ENCODE results near the gene ILF3.
"Not testable (repeated sequence)": the region's sequence is repeated elsewhere in the genome, so short reads cannot be mapped to it uniquely, and the experiment has no call there.

ILF3 gene

DNA sequence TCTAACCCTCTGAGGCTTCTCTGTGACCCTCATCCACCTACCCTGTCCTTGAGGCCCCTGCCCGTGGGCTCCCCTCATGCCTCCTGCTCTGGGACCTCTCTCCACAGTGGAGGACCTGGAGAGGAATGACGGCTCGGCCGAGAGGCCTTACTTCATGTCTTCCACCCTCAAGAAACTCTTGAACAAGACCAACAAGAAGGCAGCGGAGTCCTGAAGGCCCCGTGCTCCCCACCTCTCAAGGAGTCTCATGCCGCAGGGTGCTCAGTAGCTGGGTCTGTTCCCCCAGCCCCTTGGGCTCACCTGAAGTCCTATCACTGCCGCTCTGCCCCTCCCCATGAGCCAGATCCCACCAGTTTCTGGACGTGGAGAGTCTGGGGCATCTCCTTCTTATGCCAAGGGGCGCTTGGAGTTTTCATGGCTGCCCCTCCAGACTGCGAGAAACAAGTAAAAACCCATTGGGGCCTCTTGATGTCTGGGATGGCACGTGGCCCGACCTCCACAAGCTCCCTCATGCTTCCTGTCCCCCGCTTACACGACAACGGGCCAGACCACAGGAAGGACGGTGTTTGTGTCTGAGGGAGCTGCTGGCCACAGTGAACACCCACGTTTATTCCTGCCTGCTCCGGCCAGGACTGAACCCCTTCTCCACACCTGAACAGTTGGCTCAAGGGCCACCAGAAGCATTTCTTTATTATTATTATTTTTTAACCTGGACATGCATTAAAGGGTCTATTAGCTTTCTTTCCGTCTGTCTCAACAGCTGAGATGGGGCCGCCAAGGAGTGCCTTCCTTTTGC is 10.8 kb upstream of the ILF3 start:
- DNase-seq, result no peak

DNA sequence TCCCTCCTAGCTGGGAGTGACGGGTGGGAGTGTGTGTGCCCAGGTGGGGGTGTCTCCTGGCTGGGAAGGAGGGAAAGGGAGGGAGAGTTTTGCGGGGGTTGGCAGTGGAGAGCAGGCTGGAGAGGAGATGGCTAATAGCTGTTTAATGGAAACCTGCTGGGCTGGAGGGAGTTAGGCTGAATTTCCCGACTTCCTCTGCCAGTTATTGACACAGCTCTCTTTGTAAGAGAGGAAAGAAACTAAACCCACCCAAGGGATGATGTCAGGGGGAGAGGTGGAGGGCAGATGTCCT is 10.2 kb upstream of the ILF3 start:
- no peak for DNase-seq

DNA sequence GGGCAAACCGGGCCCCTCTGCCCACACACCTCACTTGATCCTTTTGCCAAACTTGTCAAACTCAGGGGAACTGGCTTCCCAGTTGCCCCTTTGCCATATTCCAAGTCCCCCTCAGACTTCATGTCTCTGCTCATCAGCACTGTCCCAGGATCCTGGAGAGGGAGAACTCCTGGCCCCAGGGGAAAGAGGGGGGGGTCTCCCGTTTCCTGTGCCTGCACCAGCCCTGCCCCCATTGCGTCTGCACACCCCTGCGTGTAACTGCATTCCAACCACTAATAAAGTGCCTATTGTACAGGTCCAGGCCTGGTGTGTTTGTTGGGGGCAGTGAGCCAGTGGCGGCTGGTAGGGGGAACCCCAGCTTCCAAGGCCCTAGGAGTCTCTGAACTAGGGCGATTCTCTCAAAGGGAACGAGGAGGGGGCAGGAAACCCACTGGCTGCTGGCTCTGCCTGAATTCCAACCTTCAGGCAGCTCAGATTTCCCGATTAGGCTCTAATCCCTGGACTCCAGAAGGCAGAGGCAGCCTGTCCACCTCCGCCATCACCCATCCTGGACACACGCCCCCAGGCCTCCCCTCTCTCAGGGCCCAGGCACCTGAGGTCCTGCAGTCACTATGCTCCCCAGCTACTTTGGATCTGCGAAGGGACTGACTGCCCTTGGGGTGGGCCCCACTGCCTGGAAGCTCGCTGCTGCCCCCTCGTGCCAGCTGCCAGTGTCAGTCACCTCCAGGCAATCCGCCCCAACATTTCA is 9.7 kb upstream of the ILF3 start:
- DNase-seq, result peak; percentile 86

DNA sequence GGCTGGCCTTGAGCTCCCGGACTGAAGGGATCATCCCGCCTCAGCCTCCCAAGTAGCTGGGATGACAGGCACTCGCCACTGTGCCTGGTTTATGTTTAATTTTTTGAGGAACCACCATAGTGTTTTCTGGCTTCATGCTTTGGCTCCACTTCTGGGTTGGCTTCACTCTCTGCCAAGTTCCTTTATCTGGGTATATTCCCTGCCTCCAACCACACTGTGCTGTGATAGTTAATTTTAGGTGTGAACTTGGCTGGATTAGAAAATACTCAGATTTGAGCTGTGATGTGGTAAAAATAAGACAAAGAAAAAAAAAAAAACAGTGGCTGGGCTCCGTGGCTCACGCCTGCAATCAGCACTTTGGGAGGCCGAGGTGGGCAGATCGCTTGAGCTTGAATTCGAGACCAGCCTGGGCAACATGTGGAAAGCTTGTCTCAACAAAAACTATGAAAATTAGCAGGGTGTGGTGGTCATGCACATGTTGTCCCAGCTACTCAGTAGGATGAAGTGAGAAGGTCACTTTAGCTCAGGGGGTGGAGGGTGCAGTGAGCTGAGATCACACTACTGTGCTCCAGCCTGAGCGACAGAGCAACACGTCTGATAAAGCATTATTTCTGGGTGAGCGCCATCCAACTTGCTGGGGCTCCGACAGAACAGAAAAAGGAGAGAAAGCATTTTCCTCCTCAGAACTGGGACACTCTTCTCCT is 7.5 kb upstream of the ILF3 start:
- DNase-seq, result no peak

GRCh38 chr19:10648360-10648759 is 5.8 kb upstream of the ILF3 start:
- no peak for DNase-seq

DNA sequence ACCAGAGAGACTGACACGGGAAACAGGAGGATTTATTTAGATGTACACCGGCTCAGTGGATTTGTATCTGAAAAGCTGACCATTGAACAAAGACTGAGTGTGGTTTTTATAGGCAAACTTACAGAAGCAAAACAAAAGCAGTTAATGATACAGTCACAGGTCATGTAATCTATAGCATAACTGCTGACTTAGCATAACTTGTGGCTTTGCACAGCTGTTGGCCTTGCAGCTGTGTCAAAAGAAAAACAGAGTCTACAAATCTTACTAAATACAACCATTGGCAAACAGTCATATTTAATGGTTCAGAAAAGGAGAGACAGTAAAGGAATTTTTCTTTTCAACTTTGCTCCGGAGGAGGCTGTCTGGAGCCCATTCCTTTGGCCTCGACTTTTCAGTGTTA is 2.3 kb upstream of the ILF3 start:
- no peak for DNase-seq

DNA sequence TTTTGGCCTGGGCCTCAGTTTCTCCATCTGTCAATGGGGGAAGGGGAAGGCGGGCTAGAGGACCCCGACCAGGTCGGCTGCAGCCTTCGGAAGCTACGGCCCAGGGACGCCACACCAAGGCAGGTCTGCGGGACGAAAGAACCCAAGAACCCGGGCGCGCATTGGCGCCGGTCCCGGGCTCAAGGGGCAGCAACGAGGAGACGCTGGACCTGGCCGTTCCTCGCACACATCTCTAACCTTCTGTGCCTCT is 739 bp upstream of the ILF3 start:
- DNase-seq, result no peak

GRCh38 chr19:10654610-10655456 is 687 bp downstream of the ILF3 start:
- DNase-seq, result peak; percentile 75

GRCh38 chr19:10655457-10656312 is 1.5 kb downstream of the ILF3 start:
- DNase-seq, result no peak

DNA sequence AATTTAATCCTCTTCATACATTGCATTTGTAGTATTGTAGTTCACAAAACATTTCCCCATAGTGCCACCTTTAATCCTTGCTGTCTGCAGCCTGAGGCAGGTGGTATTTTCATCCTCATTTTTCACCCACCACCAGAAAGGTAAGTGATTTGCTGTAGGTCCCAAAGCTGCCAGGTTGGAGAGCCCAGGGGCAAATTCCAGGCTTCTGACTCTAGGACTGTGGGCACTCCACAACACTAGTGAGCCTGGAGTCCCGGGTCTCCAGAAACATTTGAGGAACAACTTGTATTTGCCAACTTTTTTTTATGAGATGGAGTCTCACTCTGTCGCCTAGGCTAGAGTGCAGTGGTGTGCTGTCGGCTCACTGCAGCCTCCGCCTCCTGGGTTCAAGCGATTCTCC is 6.2 kb downstream of the ILF3 start:
- no peak for DNase-seq

- DNase-seq, result no peak
These were observed 7.8 kb downstream of the ILF3 start for GRCh38 chr19:10661946-10662345.

DNA sequence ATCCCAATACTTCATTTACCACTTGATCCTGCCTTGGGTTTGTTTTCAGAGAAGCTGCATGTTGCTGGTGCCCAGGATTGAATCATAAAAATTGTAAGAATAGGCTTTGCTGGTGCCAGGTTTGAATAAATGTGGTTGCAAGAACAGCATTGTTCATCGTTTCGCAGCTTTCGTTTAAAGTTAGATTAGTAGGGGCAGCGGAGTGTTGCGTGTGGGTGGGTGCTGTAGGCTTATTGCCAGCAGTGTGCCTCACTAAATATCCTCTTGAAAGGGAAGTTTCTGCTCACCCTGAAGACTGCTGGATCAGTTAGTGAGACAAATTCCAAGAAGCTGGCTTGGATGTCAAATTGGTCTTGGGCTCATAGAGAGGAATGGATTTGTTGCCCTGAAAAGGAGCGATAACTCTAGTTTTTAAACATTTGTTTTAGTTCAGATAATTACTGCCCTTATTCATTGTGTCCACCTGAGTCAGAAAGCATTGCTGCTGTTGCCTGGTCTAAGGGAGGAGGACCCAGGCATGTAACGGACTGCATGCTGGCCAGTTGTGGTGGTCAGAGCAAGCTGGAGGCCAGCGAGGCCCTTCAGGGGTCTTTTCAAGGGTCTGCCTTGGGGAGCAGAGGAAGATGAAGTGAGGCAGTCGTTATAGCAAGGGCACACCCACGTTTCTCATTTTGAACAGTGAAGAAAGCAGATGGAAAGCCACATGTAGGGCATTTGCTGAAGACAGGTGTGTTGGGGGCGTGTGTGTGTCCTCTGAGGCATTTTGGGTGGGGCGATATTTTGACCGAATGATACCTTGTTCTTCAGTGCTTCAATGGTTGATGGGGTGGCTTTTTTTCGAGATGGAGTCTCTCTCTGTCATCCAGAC is 8.5 kb downstream of the ILF3 start:
- DNase-seq, result no peak

DNA sequence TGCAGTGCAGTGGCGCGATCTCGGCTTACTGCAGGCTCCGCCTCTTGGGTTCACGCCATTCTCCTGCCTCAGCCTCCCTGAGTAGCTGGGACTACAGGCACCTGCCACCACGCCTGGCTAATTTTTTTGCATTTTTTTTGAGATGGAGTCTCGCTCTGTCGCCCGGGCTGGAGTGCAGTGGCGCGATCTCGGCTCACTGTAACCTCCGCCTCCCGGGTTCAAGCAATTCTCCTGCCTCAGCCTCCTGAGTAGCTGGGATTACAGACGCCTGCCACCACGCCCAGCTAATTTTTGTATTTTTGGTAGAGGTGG is 9.1 kb downstream of the ILF3 start:
- not testable (repeated sequence) for DNase-seq

- DNase-seq, result no peak
These were observed 13.7 kb downstream of the ILF3 start for GRCh38 chr19:10667867-10668266.

- no peak for DNase-seq
These were observed 15.1 kb downstream of the ILF3 start for GRCh38 chr19:10669246-10669645.

GRCh38 chr19:10670182-10670581 is 16.0 kb downstream of the ILF3 start:
- DNase-seq, result no peak

DNA sequence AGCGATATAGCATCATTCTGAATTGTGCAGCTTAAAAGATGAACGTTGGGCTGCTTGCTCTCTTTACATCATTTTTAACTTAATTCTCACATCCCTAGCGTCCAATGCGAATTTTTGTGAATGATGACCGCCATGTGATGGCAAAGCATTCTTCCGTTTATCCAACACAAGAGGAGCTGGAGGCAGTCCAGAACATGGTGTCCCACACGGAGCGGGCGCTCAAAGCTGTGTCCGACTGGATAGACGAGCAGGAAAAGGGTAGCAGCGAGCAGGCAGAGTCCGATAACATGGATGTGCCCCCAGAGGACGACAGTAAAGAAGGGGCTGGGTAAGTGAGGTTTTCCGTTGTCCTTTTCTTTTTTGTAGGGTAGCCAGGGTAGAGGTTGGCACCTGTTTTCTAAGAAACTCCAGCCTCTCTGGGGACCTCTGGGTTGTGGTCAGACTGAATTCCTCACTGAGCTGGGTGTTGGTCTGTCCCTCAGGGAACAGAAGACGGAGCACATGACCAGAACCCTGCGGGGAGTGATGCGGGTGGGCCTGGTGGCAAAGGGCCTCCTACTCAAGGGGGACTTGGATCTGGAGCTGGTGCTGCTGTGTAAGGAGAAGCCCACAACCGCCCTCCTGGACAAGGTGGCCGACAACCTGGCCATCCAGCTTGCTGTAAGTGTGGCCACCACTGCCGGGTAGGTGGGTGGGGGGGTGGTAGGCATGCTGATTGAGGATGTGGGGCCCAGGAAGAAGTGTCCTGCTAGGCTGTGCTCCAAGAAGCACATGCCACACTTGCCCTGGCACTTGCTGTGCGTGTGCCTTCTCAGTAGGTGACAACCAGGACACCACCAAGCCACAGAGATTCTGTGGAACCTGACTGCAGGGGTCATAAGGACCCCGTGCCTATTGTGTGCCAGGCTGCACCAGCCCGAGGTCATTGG is 17.0 kb downstream of the ILF3 start:
- no peak for DNase-seq

DNA sequence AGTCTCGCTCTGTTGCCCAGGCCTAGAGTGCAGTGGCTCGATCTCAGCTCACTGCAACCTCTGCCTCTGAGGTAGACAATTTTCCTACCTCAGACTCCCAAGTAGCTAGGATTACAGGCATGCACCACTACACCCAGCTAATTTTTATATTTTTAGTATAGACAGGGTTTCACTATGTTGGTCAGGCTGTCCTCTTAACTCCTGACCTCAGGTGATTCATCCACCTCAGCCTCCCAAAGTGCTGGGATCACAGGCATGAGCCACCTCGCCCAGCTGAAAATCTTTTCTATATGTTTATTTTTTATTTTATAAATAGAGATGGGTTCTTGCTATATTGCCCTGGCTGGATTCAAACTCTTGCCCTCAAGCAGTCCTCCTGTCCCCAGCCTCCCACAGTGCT is 17.8 kb downstream of the ILF3 start:
- not testable (repeated sequence) for DNase-seq

- not testable (repeated sequence) for DNase-seq
These were observed 21.1 kb downstream of the ILF3 start for GRCh38 chr19:10675214-10675613.

GRCh38 chr19:10677751-10678150 is 23.6 kb downstream of the ILF3 start:
- no peak for DNase-seq
